Fibroblast of mammary gland (primary cell): ENCODE measurements around the gene CHST13.

ENCODE experiments used
- DNase-seq: peaks from one replicate; pipeline ENCODE4 v3.0.0-alpha.2; 2010; ENCODE audit warnings: low read depth
- H3K4me3 ChIP-seq: 2 replicates; pipeline ENCODE4 v1.5.1; 2011; ENCODE audit warnings: low read depth, mild to moderate bottlenecking, low read length, moderate library complexity; ENCODE audit not compliant: control insufficient read depth
- TF ChIP-seq, protein P1 (sequence below): conservative IDR thresholded peaks from 2 replicates; pipeline ENCODE4 v1.5.1; 2011; ENCODE audit warnings: low read depth, low read length, inconsistent platforms; ENCODE audit not compliant: control insufficient read depth, insufficient read depth

Gene CHST13

GRCh38 chr3:126550488-126551051, 26.6 kb downstream of the CHST13 start:
- no peak for DNase-seq
- TF ChIP-seq, protein P1, sequence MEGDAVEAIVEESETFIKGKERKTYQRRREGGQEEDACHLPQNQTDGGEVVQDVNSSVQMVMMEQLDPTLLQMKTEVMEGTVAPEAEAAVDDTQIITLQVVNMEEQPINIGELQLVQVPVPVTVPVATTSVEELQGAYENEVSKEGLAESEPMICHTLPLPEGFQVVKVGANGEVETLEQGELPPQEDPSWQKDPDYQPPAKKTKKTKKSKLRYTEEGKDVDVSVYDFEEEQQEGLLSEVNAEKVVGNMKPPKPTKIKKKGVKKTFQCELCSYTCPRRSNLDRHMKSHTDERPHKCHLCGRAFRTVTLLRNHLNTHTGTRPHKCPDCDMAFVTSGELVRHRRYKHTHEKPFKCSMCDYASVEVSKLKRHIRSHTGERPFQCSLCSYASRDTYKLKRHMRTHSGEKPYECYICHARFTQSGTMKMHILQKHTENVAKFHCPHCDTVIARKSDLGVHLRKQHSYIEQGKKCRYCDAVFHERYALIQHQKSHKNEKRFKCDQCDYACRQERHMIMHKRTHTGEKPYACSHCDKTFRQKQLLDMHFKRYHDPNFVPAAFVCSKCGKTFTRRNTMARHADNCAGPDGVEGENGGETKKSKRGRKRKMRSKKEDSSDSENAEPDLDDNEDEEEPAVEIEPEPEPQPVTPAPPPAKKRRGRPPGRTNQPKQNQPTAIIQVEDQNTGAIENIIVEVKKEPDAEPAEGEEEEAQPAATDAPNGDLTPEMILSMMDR: no peak
- H3K4me3 ChIP-seq: no peak overlapping the region

GRCh38 chr3:126551121-126551838, 27.3 kb downstream of the CHST13 start:
- DNase-seq: no peak
- TF ChIP-seq, protein P1: no peak
- H3K4me3 ChIP-seq: no peak overlapping the region

DNA sequence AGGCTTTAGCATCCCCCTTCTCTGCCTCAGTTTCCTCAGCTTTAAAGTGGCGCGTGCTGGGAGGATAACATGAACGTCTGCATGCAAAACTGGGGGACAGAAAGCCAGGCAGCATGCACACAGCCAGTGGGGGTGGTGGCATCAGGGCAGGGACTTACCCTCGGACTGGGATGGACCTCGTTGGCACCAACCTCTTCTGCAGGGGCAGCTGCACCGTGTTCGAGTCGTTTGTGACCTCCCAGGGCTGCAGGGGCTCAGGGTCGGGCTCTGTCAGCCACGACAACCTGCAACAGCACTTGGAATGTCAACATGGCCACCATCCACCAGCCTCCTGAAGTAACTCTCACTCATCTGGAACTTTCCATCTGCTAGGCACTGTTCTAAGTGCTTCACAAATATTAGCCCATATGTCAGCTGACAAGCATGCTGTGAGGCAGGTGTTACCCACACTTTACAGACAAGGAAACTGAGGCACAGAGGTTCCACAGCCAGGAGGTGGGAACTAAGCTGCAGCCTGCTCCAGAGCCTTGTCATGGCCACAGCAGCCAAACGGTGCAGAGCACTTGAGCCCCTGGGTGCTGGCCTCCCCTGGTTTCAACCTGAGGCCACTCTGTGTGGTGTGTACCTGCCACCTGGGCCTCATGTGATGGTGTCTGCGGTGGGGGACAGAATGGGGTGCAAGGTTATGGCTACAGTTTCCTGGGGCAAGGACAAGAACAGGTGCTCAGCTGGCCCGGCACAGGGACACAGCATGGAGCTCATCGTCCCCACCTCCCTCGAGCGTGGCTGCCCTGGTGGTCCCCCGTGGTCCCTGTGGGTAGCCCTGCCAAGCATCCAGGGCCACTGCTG, 28.1 kb downstream of the CHST13 start:
- DNase-seq: no peak
- TF ChIP-seq, protein P1: no peak
- H3K4me3 ChIP-seq: no peak overlapping the region

DNA sequence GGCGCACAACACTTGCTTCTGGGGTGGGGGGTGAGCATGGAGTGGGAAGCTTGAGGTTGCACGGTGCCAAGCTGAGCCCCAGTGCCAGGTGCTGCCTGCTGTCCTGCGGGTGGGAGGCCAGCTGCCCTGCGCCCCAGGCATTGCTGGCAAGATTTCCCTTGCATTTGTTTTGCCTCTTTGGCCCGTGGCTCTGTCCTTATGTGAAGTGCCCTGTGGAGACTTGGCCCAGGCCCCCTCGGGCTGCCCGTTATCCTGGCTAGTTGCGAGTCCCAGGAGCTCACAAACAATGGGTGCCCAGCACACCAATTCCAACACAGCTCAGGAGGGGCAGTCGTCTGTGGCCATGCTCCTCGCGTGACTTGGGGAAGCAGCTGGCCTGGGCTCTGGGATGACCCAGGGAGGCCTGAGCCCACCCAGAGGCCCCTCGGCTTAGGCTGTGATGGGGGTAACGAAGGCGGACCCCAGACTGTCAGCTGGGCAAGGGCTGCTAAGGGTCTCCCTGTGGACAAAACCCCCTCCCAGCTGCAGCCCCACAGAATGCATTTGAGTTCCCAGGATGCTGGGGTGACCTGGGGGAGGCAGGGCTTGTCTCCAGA, 28.8 kb downstream of the CHST13 start:
- TF ChIP-seq, protein P1: no peak
- no peak for DNase-seq
- no peak overlapping the region for H3K4me3 ChIP-seq

DNA sequence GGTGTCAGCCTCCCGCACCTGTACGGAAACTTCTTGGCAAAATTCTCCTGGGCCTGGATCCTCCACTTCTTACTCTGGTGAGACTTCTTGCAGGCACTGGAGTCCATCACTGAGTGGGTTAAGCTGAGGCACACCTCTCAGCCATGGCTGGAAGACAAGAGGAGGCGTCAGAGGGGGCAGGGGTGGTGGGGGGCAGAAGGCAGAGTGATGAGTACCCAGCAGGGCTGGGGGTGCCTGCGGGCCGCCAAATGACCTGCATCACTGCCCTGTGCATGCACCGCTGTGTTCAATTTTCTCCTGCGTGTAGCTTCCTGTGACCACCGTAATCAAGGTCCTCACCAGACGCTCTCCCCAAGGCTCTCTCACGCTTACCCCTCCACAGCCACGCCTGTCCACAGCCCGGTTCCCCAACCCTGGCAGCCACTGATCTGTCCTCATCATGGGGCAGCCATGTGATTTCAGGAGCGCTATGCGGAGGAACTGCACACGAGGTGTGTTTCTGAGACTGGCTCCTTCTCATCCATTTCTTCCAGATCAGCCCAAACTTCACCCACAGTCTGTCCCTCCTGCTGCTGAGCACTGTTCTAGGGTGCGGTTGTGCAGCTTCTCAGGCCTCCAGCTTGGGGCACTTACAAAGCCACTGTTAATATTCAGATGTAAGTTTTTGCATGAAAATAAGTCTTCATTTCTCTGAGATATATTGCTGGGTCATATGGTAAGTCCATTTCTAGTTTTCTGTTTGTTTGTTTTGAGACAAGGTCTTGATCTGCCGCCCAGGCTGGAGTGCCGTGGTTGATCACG, 29.5 kb downstream of the CHST13 start:
- TF ChIP-seq, protein P1: no peak
- no peak overlapping the region for H3K4me3 ChIP-seq
- DNase-seq: no peak
